Measurements from ENCODE around the gene ANKS6.

Gene ANKS6

GRCh38 chr9:98801969-98802371, 5.6 kb upstream of the ANKS6 start:
- peaks cover 5% of the 10 kb centered on the region for H3K9me3 ChIP-seq (ENCODE audit: control insufficient read depth, low read length)
- no peaks in the 10 kb centered on the region for H3K27me3 ChIP-seq (replicated peaks; ENCODE audit: control insufficient read depth, insufficient read depth, low read length)
- H3K4me1 ChIP-seq (ENCODE audit: control insufficient read depth, insufficient read depth, low read length), result peaks cover 16% of the 10 kb centered on the region
- no peak overlapping the region for H3K9ac ChIP-seq (ENCODE audit: low read length)
- no peaks in the 10 kb centered on the region for H3K36me3 ChIP-seq (ENCODE audit: control insufficient read depth, insufficient read depth, low read length, severe bottlenecking)
- DNase-seq (ENCODE audit: low read depth), result no peak
- no peak overlapping the region for H3K4me3 ChIP-seq (ENCODE audit: low read length)

GRCh38 chr9:98801561-98801960, 5.2 kb upstream of the ANKS6 start:
- Histone ChIP-seq H3K36me3 (ENCODE audit: control insufficient read depth, insufficient read depth, low read length, severe bottlenecking) (no peaks in the 10 kb centered on the region), H3K9ac (ENCODE audit: low read length) (no peak overlapping the region), H3K4me3 (ENCODE audit: low read length) (no peak overlapping the region), H3K27me3 (replicated peaks; ENCODE audit: control insufficient read depth, insufficient read depth, low read length) (no peaks in the 10 kb centered on the region), H3K4me1 (ENCODE audit: control insufficient read depth, insufficient read depth, low read length) (peaks cover 12% of the 10 kb centered on the region), H3K9me3 (ENCODE audit: control insufficient read depth, low read length) (peaks cover 5% of the 10 kb centered on the region)
- no peak for DNase-seq (ENCODE audit: low read depth)

GRCh38 chr9:98798254-98798653, 1.9 kb upstream of the ANKS6 start:
- no peaks in the 10 kb centered on the region for H3K36me3 ChIP-seq (ENCODE audit: control insufficient read depth, insufficient read depth, low read length, severe bottlenecking)

GRCh38 chr9:98797491-98797890, 1.1 kb upstream of the ANKS6 start:
- Histone ChIP-seq H3K4me1 (ENCODE audit: control insufficient read depth, insufficient read depth, low read length) (peaks cover 10% of the 10 kb centered on the region), H3K9me3 (ENCODE audit: control insufficient read depth, low read length) (peaks cover 5% of the 10 kb centered on the region), H3K36me3 (ENCODE audit: control insufficient read depth, insufficient read depth, low read length, severe bottlenecking) (no peaks in the 10 kb centered on the region), H3K27me3 (replicated peaks; ENCODE audit: control insufficient read depth, insufficient read depth, low read length) (no peaks in the 10 kb centered on the region), H3K4me3 (ENCODE audit: low read length) (no peak overlapping the region), H3K9ac (ENCODE audit: low read length) (no peak overlapping the region)
- no peak for DNase-seq (ENCODE audit: low read depth)

More at GRCh38 chr9:98798254-98798653, 1.9 kb upstream of the ANKS6 start:
- H3K4me1 ChIP-seq (ENCODE audit: control insufficient read depth, insufficient read depth, low read length), result peaks cover 10% of the 10 kb centered on the region
- no peaks in the 10 kb centered on the region for H3K27me3 ChIP-seq (replicated peaks; ENCODE audit: control insufficient read depth, insufficient read depth, low read length)
- no peak overlapping the region for H3K9ac ChIP-seq (ENCODE audit: low read length)
- no peak for DNase-seq (ENCODE audit: low read depth)
- H3K9me3 ChIP-seq (ENCODE audit: control insufficient read depth, low read length), result peaks cover 5% of the 10 kb centered on the region
- no peak overlapping the region for H3K4me3 ChIP-seq (ENCODE audit: low read length)

GRCh38 chr9:98795970-98796363, 388 bp downstream of the ANKS6 start:
- H3K4me1 ChIP-seq (ENCODE audit: control insufficient read depth, insufficient read depth, low read length), result peaks cover 16% of the 10 kb centered on the region
- peak overlapping the region; percentile 85 for H3K4me3 ChIP-seq (ENCODE audit: low read length)
- DNase-seq (ENCODE audit: low read depth), result peak; percentile 54
- peak overlapping the region; percentile 84 for H3K9ac ChIP-seq (ENCODE audit: low read length)
- H3K36me3 ChIP-seq (ENCODE audit: control insufficient read depth, insufficient read depth, low read length, severe bottlenecking), result no peaks in the 10 kb centered on the region
- no peaks in the 10 kb centered on the region for H3K27me3 ChIP-seq (replicated peaks; ENCODE audit: control insufficient read depth, insufficient read depth, low read length)
- peaks cover 5% of the 10 kb centered on the region for H3K9me3 ChIP-seq (ENCODE audit: control insufficient read depth, low read length)

- no peaks in the 10 kb centered on the region for H3K27me3 ChIP-seq (replicated peaks; ENCODE audit: control insufficient read depth, insufficient read depth, low read length)
- no peak for DNase-seq (ENCODE audit: low read depth)
These were observed 930 bp downstream of the ANKS6 start for GRCh38 chr9:98795295-98795955.

GRCh38 chr9:98794802-98795201, 1.6 kb downstream of the ANKS6 start:
- Histone ChIP-seq H3K4me3 (ENCODE audit: low read length) (peak overlapping the region; percentile 85), H3K36me3 (ENCODE audit: control insufficient read depth, insufficient read depth, low read length, severe bottlenecking) (peaks cover 3% of the 10 kb centered on the region), H3K27me3 (replicated peaks; ENCODE audit: control insufficient read depth, insufficient read depth, low read length) (no peaks in the 10 kb centered on the region), H3K9me3 (ENCODE audit: control insufficient read depth, low read length) (peaks cover 5% of the 10 kb centered on the region), H3K4me1 (ENCODE audit: control insufficient read depth, insufficient read depth, low read length) (peaks cover 22% of the 10 kb centered on the region), H3K9ac (ENCODE audit: low read length) (peak overlapping the region; percentile 1)
- no peak for DNase-seq (ENCODE audit: low read depth)

More at GRCh38 chr9:98795295-98795955, 930 bp downstream of the ANKS6 start:
- Histone ChIP-seq H3K9me3 (ENCODE audit: control insufficient read depth, low read length) (peaks cover 5% of the 10 kb centered on the region), H3K36me3 (ENCODE audit: control insufficient read depth, insufficient read depth, low read length, severe bottlenecking) (no peaks in the 10 kb centered on the region), H3K9ac (ENCODE audit: low read length) (peak overlapping the region; percentile 84), H3K4me1 (ENCODE audit: control insufficient read depth, insufficient read depth, low read length) (peaks cover 21% of the 10 kb centered on the region), H3K4me3 (ENCODE audit: low read length) (peak overlapping the region; percentile 85)

GRCh38 chr9:98793031-98793430, 3.3 kb downstream of the ANKS6 start:
- H3K4me3 ChIP-seq (ENCODE audit: low read length), result no peak overlapping the region
- no peak for DNase-seq (ENCODE audit: low read depth)
- peaks cover 2% of the 10 kb centered on the region for H3K9me3 ChIP-seq (ENCODE audit: control insufficient read depth, low read length)
- H3K36me3 ChIP-seq (ENCODE audit: control insufficient read depth, insufficient read depth, low read length, severe bottlenecking), result peaks cover 18% of the 10 kb centered on the region
- H3K9ac ChIP-seq (ENCODE audit: low read length), result no peak overlapping the region
- no peaks in the 10 kb centered on the region for H3K27me3 ChIP-seq (replicated peaks; ENCODE audit: control insufficient read depth, insufficient read depth, low read length)
- peaks cover 22% of the 10 kb centered on the region for H3K4me1 ChIP-seq (ENCODE audit: control insufficient read depth, insufficient read depth, low read length)

GRCh38 chr9:98791608-98792490, 4.5 kb downstream of the ANKS6 start:
- Histone ChIP-seq H3K4me1 (ENCODE audit: control insufficient read depth, insufficient read depth, low read length) (peaks cover 26% of the 10 kb centered on the region), H3K4me3 (ENCODE audit: low read length) (no peak overlapping the region), H3K27me3 (replicated peaks; ENCODE audit: control insufficient read depth, insufficient read depth, low read length) (no peaks in the 10 kb centered on the region), H3K9ac (ENCODE audit: low read length) (peak overlapping the region; percentile 37), H3K9me3 (ENCODE audit: control insufficient read depth, low read length) (no peaks in the 10 kb centered on the region), H3K36me3 (ENCODE audit: control insufficient read depth, insufficient read depth, low read length, severe bottlenecking) (peaks cover 20% of the 10 kb centered on the region)
- peak; percentile 16 for DNase-seq (ENCODE audit: low read depth)

GRCh38 chr9:98790842-98791607, 5.3 kb downstream of the ANKS6 start:
- Histone ChIP-seq H3K4me1 (ENCODE audit: control insufficient read depth, insufficient read depth, low read length) (peaks cover 29% of the 10 kb centered on the region), H3K9ac (ENCODE audit: low read length) (peak overlapping the region; percentile 51), H3K27me3 (replicated peaks; ENCODE audit: control insufficient read depth, insufficient read depth, low read length) (no peaks in the 10 kb centered on the region), H3K36me3 (ENCODE audit: control insufficient read depth, insufficient read depth, low read length, severe bottlenecking) (peaks cover 20% of the 10 kb centered on the region), H3K4me3 (ENCODE audit: low read length) (peak overlapping the region; percentile 52), H3K9me3 (ENCODE audit: control insufficient read depth, low read length) (no peaks in the 10 kb centered on the region)
- peak; percentile 96 for DNase-seq (ENCODE audit: low read depth)
